WTC11 (cell line): ENCODE data around the gene ZFHX2.

Experiments
- AR ChIP-seq: fragments of 250-450 bp; sonication (Bioruptor Pico); IDR thresholded peaks from 2 replicates; pipeline ENCODE4 v1.9.0; 2021; ENCODE audit warnings: mild to moderate bottlenecking
- CREB1 ChIP-seq: sonication (generic); formaldehyde crosslinking; IDR thresholded peaks from 2 replicates; pipeline ENCODE4 v1.8.0; 2023; ENCODE audit warnings: mild to moderate bottlenecking, missing genetic modification reagents
- CTCF ChIP-seq: fragments of 200-600 bp; IDR thresholded peaks from 2 replicates; pipeline ENCODE4 v1.8.0; 2022; ENCODE audit warnings: antibody characterized with exemption
- ESRRA ChIP-seq: sonication (generic); formaldehyde crosslinking; IDR thresholded peaks from 2 replicates; pipeline ENCODE4 v1.8.1; 2022; ENCODE audit warnings: mild to moderate bottlenecking, missing genetic modification reagents, borderline replicate concordance
- FOXK1 ChIP-seq: sonication (generic); formaldehyde crosslinking; IDR thresholded peaks from 2 replicates; pipeline ENCODE4 v1.8.0; 2022; ENCODE audit warnings: mild to moderate bottlenecking, moderate library complexity, missing genetic modification reagents
- HMGA2 ChIP-seq: fragments of 250-450 bp; sonication (Bioruptor Pico); IDR thresholded peaks from 2 replicates; pipeline ENCODE4 v1.4.0; 2021; ENCODE audit warnings: mild to moderate bottlenecking, moderate library complexity
- IRF2 ChIP-seq: sonication (generic); formaldehyde crosslinking; IDR thresholded peaks from 2 replicates; pipeline ENCODE4 v1.8.0; 2022; ENCODE audit warnings: low read depth, missing genetic modification reagents, borderline replicate concordance
- USF2 ChIP-seq: sonication (generic); formaldehyde crosslinking; IDR thresholded peaks from 2 replicates; pipeline ENCODE4 v1.8.1; 2023; ENCODE audit warnings: mild to moderate bottlenecking, missing genetic modification reagents, moderate library complexity
- ZNF281 ChIP-seq: sonication (generic); formaldehyde crosslinking; IDR thresholded peaks from 2 replicates; pipeline ENCODE4 v1.8.0; 2023; ENCODE audit warnings: mild to moderate bottlenecking, missing genetic modification reagents
- ZNF317 ChIP-seq: sonication (generic); formaldehyde crosslinking; IDR thresholded peaks from 2 replicates; pipeline ENCODE4 v1.8.1; 2023; ENCODE audit warnings: low read depth, mild to moderate bottlenecking, moderate library complexity, missing genetic modification reagents, borderline replicate concordance

GRCh38 chr14:23546450-23547035 is 5.0 kb downstream of the ZFHX2 start:
- TF ChIP-seq ZNF317 (CRISPR knock-in tag) (no peak), CREB1 (CRISPR knock-in tag) (no peak), USF2 (CRISPR knock-in tag) (no peak), AR (no peak), IRF2 (no peak), HMGA2 (CRISPR knock-in tag) (no peak), CTCF (no peak), FOXK1 (CRISPR knock-in tag) (no peak), ZNF281 (CRISPR knock-in tag) (no peak), ESRRA (no peak)
